Measurements from ENCODE around the gene OLFML2A.

Gene OLFML2A

DNA sequence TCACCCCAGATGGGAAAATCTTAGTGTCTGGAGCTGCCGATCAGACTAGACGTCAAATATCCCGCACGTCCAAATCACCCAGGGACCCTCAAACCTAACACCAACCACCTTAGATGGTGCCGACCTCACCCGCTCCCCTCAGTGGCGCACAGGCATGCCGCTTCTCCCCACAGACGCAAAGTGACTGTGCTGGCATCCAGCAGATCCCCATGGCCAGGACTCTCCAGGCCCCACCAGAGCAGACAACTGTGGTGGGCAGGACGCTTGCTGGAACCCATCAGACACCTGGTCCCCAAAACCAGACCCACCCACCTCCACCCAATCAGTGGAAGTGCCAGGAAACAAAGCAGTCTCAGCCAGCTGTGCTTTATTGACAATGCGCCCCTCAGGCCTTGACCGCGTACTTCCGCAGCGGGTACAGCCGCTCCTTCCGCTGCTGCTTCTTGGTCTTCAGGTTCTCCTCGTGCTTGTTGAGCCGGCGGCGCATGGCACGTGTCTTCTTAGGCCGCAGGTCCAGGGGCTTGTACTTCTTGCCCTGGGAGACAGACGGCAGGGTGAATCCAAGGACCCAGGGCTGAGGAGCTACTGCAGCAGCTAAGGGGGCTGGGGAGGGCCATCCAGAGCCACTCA is 80.7 kb downstream of the OLFML2A start:
- DNase-seq, result no peak

DNA sequence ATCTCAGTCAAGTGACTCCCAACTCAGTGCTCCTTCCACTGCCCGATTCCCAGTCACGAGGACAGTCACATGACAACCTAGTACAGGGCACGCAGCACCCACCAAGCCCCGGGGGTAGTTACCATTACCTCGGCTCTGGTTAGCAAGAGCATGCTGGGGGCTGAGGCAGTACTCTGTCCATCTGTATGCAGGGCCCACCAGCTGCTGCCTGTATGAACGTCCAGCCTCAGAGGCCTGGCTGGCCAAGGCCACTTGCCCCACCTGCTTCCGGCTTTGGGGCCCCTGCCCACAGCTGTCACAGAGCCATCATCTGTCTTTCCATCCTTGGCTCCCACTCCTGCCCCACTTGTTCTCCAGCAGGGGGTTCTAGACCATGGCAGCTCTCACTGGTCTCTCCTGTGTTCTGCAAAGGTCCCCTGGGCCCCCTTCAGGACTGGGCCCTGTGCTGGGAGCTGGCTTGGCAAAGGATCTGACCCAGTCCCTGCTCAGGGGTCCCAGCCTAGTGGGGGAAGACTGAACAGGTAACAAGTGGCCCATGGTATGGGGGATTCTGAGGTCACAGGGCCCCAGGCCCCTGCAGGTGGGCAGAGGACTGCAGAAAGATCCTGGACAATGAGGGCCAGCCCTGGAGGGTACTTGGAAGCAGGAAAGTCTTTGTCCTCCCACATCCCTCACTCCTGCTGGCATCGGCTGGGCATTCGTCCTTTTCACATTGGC is 81.6 kb downstream of the OLFML2A start:
- no peak for DNase-seq

DNA sequence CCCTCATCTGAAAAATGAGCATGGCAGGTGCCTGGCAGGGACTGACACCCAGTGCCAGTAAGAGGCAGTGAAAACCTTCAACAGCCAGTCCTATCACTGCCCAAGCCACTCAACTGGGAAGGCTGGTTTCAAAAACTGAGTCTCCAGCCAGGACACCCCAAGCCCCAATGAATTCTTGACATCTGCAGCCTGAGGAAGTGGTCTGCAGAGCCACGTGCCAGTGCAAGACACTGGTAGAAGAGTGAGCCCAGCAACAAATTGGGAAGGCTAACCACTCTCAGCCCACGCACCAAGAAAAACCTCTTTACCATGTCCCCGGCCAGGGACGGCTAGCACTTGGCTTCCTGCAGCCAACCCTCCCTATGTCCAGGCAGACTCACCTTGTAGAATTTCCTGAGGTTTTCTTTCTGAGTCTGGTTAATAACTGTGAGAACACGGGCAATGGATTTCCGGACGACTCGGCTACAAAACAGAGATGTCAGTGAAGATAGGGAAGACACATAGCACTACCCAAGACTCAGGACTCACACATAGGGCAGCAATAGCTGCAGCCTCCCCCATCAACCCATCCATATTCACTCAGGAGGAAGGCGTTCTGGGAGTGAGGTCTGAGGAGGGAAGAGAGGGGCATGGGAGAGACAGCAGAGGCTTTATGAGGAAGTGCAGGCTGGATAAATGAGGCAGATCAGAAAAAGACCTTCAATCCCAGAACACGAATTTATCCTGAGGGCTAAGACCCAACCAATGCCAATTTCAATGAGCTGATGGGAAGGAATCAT is 83.1 kb downstream of the OLFML2A start:
- DNase-seq, result no peak

- DNase-seq, result no peak
Measured at GRCh38 chr9:124860582-124861341, 83.8 kb downstream of the OLFML2A start.

DNA sequence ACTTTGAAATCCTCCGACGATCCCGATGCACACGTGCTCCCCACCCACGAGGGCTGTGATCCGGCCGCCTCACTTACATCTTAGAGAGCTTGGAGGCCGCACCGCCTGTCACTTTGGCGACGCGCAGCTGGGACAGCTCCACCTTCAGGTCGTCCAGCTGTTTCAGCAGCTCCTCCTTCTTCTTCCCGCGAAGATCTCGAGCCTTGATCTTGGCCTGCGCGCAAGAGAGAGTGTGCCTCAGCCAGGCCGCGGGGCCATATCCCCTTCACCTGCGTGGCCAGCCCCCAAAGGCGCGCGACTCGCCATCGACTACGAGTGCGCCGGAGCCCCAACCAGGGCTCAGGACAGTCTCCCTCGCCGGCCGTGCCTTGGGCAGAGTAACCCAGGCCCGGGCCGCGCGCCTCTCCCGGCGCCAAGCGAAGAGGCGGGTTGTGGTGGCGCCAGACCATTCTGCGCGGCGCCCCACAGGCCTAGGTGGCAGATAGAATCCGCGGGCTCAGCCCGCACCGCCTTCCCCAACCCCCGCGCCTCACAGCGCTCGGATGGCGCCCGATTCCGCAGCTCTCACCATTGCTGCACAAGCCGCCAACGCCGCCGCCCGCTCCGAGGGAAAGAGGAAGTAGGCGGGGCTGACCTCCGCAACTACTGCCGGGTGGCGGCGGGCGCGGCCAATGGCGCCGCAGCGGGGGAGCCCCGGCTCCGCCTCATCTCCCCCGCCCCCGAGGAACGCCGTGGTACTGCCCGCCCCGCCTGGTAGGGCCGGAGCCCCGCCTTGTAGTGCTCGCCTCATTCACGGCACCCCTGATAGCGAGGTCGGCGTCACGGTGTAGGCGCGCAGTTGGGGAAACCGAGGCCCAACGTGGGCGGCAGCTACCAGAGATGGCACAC is 84.7 kb downstream of the OLFML2A start, which contains the start of the genes ARPC5L and RPL35:
Gene ARPC5L, plus strand, starts transcription at position 789 of the 888 bp plus-strand sequence. CDS start 7,161 bp downstream, outside the sequence.
Gene RPL35, minus strand, starts transcription at position 616 of the 888 bp plus-strand sequence. Its CDS starts 45 bp downstream, at position 571.
- peak; percentile 79 to 80 for DNase-seq

GRCh38 chr9:124863371-124863871 is 86.5 kb downstream of the OLFML2A start:
- DNase-seq, result no peak

All from bone marrow (tissue), 2 donors.